RPMI7951 (cell line): ENCODE results near the gene TMEM242. TPM values are rescaled to one million over a fixed set of nuclear protein-coding genes. Genes with fewer than 3 reads are reported as not detected.
"Not testable (repeated sequence)": the region's sequence is repeated elsewhere in the genome, so short reads cannot be mapped to it uniquely, and the experiment has no call there.

Experiments used
- DNase-seq: peaks from one replicate; pipeline ENCODE4 v3.0.0-alpha.2; 2012; ENCODE audit warnings: low read depth
- total RNA-seq: library from RNA; depleted of rRNA; stranded (reverse); fragments of >200 nt; shearing (Covaris generic); gene quantifications from 2 replicates; pipeline ENCODE4 v1.2.3, GENCODE V29; 2014

The TMEM242 gene
- total RNA-seq, 1 experiment from 2014 or later: 9.3 TPM

- DNase-seq: no peak
These were observed 1.9 kb upstream of the TMEM242 start for GRCh38 chr6:157325069-157325805.

GRCh38 chr6:157323966-157324300 is 614 bp upstream of the TMEM242 start:
- DNase-seq: peak; percentile 78

DNA sequence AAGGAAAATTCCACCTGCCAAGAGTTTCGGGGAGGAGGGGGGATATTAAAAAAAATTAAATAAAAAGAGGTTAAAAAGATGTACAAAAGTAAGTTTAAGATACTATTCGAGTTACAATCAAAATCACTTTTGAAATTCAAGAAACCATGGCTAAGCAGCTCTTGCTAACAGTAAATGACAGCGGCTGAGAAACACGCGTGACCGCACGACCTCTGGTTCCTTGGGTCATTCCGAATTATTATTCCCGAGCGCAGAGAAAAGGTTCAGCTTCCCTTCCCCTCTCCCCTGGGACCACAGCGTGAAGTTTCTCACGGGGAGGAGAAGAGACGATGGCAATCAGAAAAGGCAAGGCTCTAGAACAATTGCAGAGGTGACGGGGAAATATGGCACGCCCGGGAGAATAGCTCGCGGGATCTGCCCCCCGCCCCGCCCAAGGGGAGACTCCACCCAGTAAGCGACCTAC is 496 bp downstream of the TMEM242 start:
- DNase-seq: peak; percentile 85

DNA sequence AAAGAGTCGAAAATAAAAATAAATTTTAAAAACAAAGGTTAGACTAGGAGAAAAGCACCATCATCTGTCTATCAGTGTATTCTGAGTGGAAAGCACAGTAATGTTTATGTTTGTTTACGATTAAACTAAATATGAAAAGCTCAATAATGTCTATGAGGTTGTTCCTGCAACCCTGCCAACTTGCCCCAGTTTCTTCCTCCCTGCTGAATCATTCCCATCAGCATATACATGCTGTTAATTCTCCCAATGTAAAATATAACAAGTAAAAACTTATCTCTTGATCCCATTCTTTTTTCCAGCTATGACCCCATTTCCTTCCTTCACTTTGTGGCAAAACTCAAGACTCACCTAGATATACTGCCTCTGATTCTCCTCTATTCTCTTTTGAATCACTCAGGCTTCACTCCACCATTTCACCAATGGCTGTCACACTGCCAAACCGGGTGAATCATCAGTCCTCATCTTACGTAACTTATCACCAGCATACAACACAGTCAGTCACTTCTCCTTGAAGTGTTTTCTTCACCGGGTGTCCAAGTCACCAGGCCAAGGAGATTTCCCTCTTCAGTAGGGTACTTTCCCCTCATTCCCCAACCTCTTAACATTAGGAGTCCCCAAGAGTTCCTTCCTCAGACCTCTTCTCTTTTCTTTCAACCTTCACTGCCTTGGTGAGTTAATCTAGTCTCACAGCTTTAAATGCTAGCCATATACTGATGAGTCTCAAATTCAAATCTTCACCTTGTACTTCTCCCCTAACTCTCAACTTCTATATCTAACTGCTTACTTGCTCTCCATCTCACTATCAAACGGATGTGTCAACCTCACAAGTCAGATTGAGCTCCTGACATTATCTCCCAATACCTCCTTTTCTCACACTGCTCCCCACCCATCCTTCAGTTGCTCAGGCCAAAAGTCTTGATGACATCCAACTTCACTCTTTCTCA is 6.2 kb downstream of the TMEM242 start:
- DNase-seq: peak; percentile 86

DNA sequence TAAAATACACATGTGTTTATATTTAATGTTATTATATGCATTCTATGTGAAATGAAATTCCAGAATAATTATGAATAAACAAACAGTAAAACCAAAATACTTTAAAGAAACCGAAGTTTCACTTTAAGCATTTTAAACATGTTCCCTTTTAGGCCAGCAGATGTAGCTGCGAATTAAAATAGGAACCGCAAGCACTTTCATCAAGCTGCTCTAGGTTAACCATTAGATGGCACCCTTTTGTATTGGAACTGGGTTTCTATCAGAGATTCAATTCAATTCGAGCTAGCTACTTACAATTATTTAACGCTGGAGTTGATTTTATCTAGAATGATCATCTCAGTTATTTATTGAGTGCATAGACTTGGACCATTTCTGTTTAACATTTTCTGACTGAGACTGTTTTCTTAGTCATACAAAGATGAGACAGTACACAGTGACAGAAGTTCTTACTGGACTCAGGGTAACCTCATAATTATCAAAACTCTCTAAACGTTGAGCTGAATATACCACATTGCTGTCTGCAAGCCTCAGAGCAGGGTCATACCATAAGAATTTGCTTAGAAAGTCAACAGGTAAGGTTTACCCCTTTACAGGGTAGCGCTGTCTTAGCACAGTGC is 8.5 kb downstream of the TMEM242 start:
- DNase-seq: peak; percentile 73

GRCh38 chr6:157313531-157314467 is 9.5 kb downstream of the TMEM242 start:
- DNase-seq: no peak

GRCh38 chr6:157312757-157313156 is 10.6 kb downstream of the TMEM242 start:
- DNase-seq: peak; percentile 14

- DNase-seq: not testable (repeated sequence)
These were observed 12.6 kb downstream of the TMEM242 start for GRCh38 chr6:157310693-157311092.

DNA sequence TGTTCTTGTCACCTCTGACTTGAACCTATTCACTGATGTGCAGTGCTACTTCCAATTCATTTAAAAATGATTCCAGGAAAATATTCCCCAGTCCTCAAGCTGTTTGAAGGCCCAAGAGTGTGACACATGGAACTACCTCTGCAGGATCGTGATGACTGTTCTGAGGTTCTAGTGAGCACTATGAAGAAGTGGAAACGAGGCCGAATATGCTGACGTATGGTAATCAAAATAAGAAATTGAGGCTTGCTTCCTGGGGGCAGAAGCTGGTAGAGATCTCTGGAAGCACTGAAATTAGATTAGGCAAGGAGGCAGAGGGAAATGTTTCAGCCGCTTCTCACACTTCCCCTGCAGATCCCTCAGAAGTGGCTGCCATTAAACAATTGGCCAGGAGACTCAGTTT is 15.7 kb downstream of the TMEM242 start:
- no peak for DNase-seq

DNA sequence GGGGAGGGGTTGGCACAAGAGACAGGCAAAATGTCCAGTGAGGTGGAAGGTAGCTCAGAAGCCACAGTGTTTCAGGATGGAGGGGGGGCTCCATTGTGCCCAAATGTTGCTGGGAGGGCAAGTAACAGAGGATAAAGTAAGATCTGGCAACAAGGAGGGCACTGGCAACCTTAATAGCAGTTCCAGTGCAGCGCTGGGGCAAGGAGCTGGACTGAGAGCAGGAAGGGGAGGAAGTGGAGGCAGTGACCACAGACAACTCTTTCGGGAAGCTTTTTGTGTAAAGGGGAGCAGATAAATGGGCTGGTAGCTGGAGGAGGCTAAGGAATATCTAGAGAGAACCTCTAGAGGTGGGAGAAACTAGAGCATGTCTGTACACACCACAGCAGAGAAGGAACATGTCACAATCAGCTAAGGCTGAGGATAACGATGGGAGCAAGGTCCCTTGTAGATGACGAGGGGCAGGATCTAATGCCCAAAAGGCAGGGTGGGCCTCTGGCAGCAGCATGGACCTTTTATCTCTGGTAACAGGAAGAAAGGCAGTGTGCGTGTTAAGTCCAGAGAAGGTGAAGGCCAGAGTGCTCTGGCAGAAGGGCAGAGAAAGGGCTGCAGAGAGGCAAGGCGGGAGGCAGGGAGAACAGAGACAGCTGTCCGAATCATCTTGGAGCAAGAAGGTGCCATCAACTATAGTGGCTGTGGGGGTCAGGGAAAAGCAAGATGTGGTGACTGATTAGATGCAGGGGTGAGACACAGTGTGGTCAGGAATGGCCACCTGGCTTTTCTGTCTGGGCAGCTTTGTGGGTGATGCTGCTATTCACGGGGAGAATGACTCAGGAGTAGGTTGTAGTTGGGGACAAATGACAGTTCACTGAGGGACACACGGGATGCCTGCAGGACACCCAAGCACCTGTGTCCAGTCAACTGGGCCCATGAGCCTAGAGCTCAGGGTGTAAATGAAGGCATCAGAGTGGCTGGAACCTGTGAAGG is 17.4 kb downstream of the TMEM242 start:
- DNase-seq: peak; percentile 9

GRCh38 chr6:157304899-157305663 is 18.2 kb downstream of the TMEM242 start:
- DNase-seq: peak; percentile 5

DNA sequence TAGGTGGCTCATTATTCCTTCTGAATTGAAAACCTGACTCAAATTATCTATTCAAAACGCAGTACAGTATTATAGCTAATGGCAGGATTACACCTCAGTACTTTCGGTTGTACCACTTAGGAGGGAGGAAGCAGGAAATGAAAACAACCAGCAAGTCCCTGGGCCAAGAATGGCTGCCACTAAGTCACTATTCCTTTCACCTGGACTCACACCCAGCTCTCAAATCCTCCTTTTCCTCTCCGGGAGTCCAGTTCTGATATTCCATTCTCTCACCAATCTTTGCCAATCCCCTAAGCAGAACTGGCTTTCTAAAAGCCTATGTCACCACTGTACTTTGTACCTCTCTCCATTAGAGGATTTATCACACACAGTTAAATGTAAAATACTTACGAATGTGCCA is 20.6 kb downstream of the TMEM242 start:
- no peak for DNase-seq

DNA sequence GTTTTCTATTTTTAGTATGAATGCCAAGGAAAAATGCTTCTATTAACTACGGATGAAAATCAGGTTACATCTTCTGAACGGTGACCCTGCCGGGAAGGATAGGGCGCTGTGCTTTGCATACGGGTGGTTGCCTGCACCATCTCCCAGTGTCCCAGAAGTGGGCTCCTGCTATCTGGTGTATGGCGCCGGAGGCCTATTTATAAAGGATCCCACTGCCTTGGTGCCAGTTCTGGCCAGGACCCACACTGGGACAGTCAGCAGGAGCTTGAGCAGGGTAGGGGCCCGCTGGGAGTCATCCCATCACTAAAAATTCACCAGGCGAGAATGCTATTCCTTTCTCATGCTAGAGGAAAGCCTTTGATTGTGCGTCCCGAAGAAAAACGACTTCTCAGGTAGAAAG is 22.9 kb downstream of the TMEM242 start:
- no peak for DNase-seq

DNA sequence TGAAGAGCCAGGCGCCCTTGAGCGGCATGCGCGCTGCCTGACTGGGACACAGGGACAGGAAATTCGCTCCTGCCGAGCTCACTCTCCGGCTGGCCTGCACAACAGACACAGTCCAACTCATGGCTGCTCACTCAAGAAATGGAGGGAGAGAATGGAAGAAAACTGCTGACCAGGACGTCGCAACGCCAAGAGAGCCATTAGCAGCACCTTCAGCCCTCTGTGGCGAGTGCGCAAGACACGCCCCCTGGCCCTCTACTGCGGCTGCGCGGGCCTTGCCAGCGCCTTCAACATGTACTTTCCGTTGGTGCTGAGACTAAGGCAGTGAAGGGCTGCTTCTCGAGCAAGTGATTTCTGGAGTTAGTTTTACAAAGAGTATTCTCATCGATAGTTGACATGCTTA is 23.3 kb downstream of the TMEM242 start:
- no peak for DNase-seq

DNA sequence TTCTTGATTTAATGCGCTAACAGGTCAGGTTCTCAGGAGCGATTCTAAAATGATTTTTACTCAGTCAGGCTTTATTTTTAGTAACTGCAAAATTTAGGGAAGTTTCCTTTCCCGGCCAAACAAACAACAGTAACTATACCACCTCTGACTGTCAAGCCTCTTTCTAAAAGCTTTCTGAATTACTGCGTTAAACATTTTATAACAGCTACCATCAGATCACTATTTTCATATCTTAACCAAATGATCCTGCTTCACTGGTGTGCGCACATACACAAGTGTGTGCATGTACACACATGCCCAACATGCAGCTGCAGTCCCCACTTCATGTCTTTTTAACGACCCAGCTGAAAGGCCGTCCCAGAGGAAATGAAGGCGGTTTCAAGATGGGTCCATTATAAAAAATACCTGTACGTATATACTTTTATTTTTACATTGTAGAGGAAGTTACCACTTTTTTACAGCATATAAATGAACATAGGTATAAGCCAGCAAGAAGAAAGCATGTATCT is 25.0 kb downstream of the TMEM242 start:
- no peak for DNase-seq

DNA sequence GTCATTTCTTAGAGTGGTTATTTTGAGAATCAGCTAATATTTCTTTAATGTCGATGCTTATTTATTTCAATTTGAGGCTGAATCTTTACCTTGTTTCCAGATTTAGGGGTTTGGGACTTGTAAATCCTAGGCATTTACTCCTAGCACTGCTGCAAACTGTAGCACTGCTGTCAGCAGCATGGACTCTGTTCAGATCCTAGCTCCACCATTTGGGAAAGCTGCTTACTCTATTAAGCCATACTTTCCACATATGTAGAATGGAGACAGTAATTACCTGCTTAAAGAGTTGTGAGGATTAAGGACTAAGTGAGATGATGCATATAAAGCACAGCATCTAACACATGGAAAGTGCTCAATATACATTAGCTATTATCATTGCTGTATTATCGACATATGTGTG is 28.7 kb downstream of the TMEM242 start:
- DNase-seq: no peak

- DNase-seq: no peak
These were observed 29.5 kb downstream of the TMEM242 start for GRCh38 chr6:157293780-157294179.

DNA sequence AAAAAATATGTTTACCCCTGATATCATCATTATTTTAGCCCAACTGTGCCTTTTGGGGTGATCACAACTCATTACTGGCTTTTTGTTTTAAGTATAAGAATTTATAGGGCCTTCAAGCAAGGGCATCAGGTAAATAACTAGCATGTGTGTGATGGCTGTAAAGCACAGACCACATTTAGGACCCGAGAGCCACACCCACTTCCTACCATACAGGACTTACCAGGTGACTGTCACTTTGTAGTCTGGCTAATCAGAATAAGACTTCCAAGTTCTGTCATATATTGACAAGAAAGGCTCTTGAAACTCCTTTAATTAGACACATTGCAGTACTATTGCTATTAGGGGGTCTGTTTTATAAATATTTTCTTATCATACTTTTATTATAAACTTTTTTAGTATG is 31.1 kb downstream of the TMEM242 start:
- no peak for DNase-seq

DNA sequence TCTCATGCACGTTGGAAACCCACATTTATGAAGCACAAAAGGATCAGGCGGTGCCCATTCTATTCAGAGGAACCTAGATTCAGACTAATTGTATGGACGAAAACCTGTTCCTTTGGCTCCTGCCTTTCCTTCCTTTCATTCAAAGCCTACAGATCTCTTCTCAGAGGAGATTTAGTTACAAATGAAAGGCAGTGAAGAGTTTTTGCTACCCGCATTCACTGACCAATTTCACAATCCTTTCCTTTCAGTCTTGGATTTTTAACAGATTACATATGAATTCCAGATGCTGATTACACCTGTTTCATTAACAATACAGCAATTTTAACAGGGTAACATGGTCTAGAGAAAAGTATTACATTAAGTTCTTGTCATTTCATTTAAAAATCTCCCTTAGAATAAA is 32.0 kb downstream of the TMEM242 start:
- DNase-seq: no peak
